ENCODE measurements around the gene ZNF586.

The ZNF586 gene

GRCh38 chr19:57829316-57829715 is 59.8 kb downstream of the ZNF586 start:
- Mint-ChIP-seq H3K36me3 (ENCODE audit: low read depth) (peaks cover 63% of the 10 kb centered on the region), H3K27me3 (ENCODE audit: low read depth, poor library complexity) (peaks cover 3% of the 10 kb centered on the region), H3K9me3 (peaks cover 10% of the 10 kb centered on the region), H3K27ac (peak overlapping the region; percentile 98), H3K4me1 (peaks cover 40% of the 10 kb centered on the region), H3K4me3 (peak overlapping the region; percentile 44)
- TF ChIP-seq CTCF (IDR thresholded peaks at IDR 0.05), result no peak
- no peak for DNase-seq

- H3K4me3 Mint-ChIP-seq, result peak within 1 kb of the TSS; percentile 96
- H3K27ac Mint-ChIP-seq, result peak within 1 kb of the TSS; percentile 98
- peaks cover 36% of the 10 kb centered on the region for H3K4me1 Mint-ChIP-seq
- DNase-seq, result peak; percentile 88
- peaks cover 56% of the 10 kb centered on the region for H3K36me3 Mint-ChIP-seq (ENCODE audit: low read depth)
- H3K9me3 Mint-ChIP-seq, result peaks cover 10% of the 10 kb centered on the region
- TF ChIP-seq CTCF (IDR thresholded peaks at IDR 0.05), result peak; percentile 37
- peaks cover 3% of the 10 kb centered on the region for H3K27me3 Mint-ChIP-seq (ENCODE audit: low read depth, poor library complexity)
These were observed 60.7 kb downstream of the ZNF586 start, which contains the start of gene ZNF587B for GRCh38 chr19:57830071-57830602. TSS of gene ZNF587B (plus strand) at chr19:57830299. CDS start at chr19:57830529, 230 bp downstream.
